GM12891 (cell line): ENCODE data around the gene CCDC157.

Experiments
- PAX5 ChIP-seq: IDR thresholded peaks from 2 replicates; pipeline ENCODE4 v1.6.1; 2011; ENCODE audit warnings: low read length, moderate library complexity, mild to moderate bottlenecking; ENCODE audit not compliant: insufficient read depth, severe bottlenecking
- POLR2A ChIP-seq: IDR thresholded peaks from 2 replicates; pipeline ENCODE4 v1.6.1; 2011; ENCODE audit warnings: low read depth, low read length, control low read depth
- POLR2AphosphoS5 ChIP-seq: IDR thresholded peaks from 2 replicates; pipeline ENCODE4 v1.6.1; 2011; ENCODE audit warnings: low read depth, low read length, control low read depth
- POU2F2 ChIP-seq: IDR thresholded peaks from 2 replicates; pipeline ENCODE4 v1.6.1; 2011; ENCODE audit warnings: low read depth, mild to moderate bottlenecking, control low read depth, low read length, moderate library complexity
- SPI1 ChIP-seq: IDR thresholded peaks from 2 replicates; pipeline ENCODE4 v1.6.1; 2011; ENCODE audit warnings: low read depth, low read length, control low read depth
- TAF1 ChIP-seq: IDR thresholded peaks from 2 replicates; pipeline ENCODE4 v1.6.1; 2011; ENCODE audit warnings: low read depth, low read length, control low read depth

GRCh38 chr22:30400159-30400558 lies 43.4 kb downstream of the CCDC157 start:
- TF ChIP-seq POLR2AphosphoS5 (no peak), POLR2A (no peak), SPI1 (no peak), TAF1 (no peak), POU2F2 (no peak), PAX5 (no peak)
